Measurements from ENCODE around the gene ANGPTL2.
"Not testable (repeated sequence)": the region's sequence is repeated elsewhere in the genome, so short reads cannot be mapped to it uniquely, and the experiment has no call there.

The ANGPTL2 gene

DNA sequence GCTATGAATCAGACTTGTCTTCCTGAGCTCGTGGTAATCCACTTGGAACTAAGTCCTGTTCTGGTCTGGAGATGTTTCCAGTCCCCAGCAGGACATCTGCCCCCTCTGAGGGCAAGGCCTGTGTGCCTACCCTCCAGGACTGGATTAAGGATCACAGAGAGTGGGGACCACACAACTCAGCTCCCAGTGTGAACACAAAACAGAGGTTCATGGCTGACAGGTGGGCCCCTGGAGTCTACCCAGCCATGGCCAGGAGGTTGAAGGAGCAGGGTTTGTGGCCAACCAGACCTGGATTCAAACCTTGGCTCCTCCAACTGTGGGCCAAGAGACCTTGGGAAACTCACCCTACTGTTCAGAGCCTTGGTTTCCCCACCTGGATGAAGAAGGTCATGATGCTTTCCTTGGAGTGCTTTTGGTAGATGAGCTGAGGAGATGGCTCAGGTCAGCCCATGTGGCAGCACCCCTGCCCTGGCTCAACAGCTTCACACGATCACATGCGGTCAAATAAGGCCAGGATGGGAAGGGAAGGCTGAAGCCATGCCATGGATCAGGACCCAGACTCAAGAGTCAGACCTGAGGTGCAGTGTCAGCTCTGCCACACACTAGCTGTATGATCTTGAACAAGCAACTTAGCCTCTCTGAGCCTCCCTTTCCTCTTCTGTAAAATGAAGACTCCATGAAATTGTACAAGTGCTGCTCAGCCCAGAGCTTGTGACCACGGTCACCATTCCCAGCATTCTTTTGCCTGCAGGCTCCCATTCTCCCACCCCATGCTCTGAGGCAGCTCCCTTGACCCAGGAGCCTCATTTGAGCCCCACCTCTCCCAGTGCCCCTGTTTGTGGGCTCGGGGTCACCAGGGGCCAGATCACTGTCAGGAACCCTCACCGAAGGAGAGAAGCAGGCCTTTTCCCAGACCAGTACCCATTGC lies 27.3 kb upstream of the ANGPTL2 start:
- no peak for DNase-seq (ENCODE audit: low read depth)
- no peak for TF ChIP-seq POLR2A (IDR thresholded peaks at IDR 0.05; ENCODE audit: extremely low read depth, insufficient read length)
- TF ChIP-seq, protein P1, sequence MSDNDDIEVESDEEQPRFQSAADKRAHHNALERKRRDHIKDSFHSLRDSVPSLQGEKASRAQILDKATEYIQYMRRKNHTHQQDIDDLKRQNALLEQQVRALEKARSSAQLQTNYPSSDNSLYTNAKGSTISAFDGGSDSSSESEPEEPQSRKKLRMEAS (IDR thresholded peaks at IDR 0.05; ENCODE audit: low read depth, low read length) = no peak
- no peak for TF ChIP-seq MYC (IDR thresholded peaks at IDR 0.05; ENCODE audit: low read depth, low read length)
- TF ChIP-seq, protein P2, sequence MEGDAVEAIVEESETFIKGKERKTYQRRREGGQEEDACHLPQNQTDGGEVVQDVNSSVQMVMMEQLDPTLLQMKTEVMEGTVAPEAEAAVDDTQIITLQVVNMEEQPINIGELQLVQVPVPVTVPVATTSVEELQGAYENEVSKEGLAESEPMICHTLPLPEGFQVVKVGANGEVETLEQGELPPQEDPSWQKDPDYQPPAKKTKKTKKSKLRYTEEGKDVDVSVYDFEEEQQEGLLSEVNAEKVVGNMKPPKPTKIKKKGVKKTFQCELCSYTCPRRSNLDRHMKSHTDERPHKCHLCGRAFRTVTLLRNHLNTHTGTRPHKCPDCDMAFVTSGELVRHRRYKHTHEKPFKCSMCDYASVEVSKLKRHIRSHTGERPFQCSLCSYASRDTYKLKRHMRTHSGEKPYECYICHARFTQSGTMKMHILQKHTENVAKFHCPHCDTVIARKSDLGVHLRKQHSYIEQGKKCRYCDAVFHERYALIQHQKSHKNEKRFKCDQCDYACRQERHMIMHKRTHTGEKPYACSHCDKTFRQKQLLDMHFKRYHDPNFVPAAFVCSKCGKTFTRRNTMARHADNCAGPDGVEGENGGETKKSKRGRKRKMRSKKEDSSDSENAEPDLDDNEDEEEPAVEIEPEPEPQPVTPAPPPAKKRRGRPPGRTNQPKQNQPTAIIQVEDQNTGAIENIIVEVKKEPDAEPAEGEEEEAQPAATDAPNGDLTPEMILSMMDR (IDR thresholded peaks at IDR 0.05; ENCODE audit: low read depth, low read length) = no peak
- no peak overlapping the region for H3K4me3 ChIP-seq (ENCODE audit: low read depth, low read length)

DNA sequence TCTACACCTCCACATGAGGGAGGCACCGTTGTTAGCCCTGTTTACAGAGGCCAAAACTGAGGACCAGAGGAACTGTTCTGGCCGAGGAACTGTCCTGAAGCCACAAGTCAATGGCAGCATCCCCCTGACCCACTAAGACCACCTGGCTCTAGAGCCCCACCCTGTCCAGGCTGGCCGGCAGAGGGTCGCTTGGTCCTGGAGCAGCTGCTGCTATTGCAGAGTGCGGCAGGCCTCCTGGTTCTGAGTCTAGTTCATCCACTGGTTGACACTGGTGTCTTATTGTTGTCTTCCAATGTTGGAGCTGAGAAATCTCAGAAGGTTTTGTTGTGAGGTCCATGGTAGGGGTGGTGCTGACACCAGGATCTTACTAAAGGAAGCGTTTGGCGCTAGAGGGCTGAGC lies 26.6 kb upstream of the ANGPTL2 start:
- H3K4me3 ChIP-seq (ENCODE audit: low read depth, low read length) = no peak overlapping the region
- DNase-seq (ENCODE audit: low read depth) = no peak
- TF ChIP-seq, protein P2 (IDR thresholded peaks at IDR 0.05; ENCODE audit: low read depth, low read length) = no peak
- TF ChIP-seq MYC (IDR thresholded peaks at IDR 0.05; ENCODE audit: low read depth, low read length) = no peak
- TF ChIP-seq POLR2A (IDR thresholded peaks at IDR 0.05; ENCODE audit: extremely low read depth, insufficient read length) = no peak
- TF ChIP-seq, protein P1 (IDR thresholded peaks at IDR 0.05; ENCODE audit: low read depth, low read length) = no peak

DNA sequence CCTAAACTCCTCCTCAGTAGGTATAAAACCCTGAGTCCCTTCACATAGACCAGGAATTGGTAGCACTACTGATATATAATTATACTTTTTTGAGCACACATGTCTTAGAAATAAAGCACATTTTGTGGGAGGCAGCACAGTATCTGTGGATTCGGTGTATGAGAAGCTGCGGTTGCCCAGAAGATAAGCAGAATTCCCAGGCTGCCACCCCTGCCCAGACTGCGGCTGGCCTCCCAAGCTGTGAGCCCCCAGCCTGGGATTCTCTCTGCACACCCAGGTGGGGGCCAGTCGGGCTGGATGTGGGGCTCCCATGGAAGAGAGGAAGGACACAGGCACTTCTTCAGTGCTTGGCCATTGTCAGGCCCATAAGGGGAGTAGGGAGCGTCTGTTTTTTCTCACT lies 25.6 kb upstream of the ANGPTL2 start:
- no peak overlapping the region for H3K4me3 ChIP-seq (ENCODE audit: low read depth, low read length)
- TF ChIP-seq, protein P2 (IDR thresholded peaks at IDR 0.05; ENCODE audit: low read depth, low read length) = no peak
- TF ChIP-seq, protein P1 (IDR thresholded peaks at IDR 0.05; ENCODE audit: low read depth, low read length) = no peak
- TF ChIP-seq POLR2A (IDR thresholded peaks at IDR 0.05; ENCODE audit: extremely low read depth, insufficient read length) (no peak), MYC (IDR thresholded peaks at IDR 0.05; ENCODE audit: low read depth, low read length) (no peak)
- DNase-seq (ENCODE audit: low read depth) = no peak

DNA sequence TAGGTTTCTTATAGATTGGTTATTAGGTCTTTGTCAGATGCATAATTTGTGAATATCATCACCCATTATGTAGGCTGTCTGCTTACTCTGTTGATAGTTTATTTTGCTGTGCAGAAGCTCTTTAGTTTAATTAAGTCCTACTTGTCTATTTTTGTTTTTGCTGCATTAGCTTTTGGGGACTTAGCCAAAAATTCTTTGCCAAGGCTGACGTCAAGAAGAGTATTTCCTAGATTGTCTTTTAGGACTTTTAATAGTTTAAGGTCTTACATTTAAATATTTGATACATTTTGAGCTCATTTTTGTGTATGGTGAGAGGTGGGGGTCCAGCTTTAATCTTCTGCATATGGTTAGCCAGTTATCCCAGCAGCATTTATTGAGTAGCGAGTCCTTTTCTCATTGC lies 24.8 kb upstream of the ANGPTL2 start:
- DNase-seq (ENCODE audit: low read depth) = no peak
- TF ChIP-seq, protein P1 (IDR thresholded peaks at IDR 0.05; ENCODE audit: low read depth, low read length) = no peak
- TF ChIP-seq POLR2A (IDR thresholded peaks at IDR 0.05; ENCODE audit: extremely low read depth, insufficient read length) (no peak), MYC (IDR thresholded peaks at IDR 0.05; ENCODE audit: low read depth, low read length) (no peak)
- TF ChIP-seq, protein P2 (IDR thresholded peaks at IDR 0.05; ENCODE audit: low read depth, low read length) = no peak
- no peak overlapping the region for H3K4me3 ChIP-seq (ENCODE audit: low read depth, low read length)

DNA sequence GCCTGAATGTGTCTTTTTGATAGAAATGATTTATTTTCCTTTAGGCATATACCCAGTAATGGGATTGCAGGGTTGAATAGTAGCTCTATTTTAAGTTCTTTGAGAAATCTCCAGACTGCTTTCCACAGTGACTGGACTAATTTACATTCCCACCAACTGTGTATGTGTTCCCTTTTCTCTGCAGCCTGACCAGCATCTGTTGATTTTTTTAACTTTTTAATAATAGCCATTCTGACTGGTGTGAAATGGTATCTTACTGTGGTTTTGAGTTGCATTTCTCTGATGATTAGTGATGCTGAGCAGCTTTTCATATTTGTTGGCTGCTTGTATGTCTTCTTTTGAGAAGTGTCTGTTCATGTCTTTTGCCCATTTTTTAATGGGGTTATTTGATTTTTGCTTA lies 24.4 kb upstream of the ANGPTL2 start:
- not testable (repeated sequence) for DNase-seq (ENCODE audit: low read depth)

DNA sequence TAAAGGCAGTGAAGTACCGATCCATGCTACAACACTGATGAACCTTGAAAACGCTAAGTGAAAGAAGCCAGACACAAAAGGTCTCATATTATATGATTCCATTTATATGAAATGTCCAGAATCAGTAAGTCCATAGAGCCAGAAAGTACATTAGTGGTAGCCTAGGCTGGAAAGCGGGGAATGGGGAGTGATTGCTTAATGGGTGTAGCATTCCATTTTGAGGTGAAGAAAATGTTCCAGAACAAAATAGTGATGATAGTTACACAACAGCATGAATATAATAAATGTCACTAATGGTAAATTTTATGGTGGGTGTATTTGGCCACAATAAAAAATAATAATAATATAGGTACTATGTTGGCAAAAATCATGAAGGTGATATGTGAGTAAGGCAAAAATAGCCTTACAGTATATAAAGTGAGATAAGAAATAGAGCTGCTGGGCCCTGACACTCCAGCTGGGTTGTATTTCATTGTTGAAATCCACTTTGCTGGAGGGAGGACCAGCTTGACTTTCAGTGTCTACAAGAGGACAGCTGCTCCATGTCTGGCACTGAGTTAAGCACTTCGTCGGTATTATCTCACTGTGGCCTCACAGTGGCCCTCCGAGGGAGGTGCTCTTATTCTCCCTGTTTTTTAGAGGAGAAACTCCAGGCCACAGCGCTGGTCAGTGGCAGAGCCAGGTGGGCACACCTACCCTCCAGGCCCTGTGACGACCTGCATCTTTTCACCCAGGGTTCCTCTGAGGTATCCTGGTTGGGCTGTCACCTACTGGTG lies 22.4 kb upstream of the ANGPTL2 start:
- TF ChIP-seq MYC (IDR thresholded peaks at IDR 0.05; ENCODE audit: low read depth, low read length) (no peak), POLR2A (IDR thresholded peaks at IDR 0.05; ENCODE audit: extremely low read depth, insufficient read length) (no peak)
- TF ChIP-seq, protein P2 (IDR thresholded peaks at IDR 0.05; ENCODE audit: low read depth, low read length) = no peak
- TF ChIP-seq, protein P1 (IDR thresholded peaks at IDR 0.05; ENCODE audit: low read depth, low read length) = no peak
- DNase-seq (ENCODE audit: low read depth) = no peak
- no peak overlapping the region for H3K4me3 ChIP-seq (ENCODE audit: low read depth, low read length)

More for the DNA sequence above, 24.4 kb upstream of the ANGPTL2 start:
- H3K4me3 ChIP-seq (ENCODE audit: low read depth, low read length) = not testable (repeated sequence)

Measured in NB4 (cell line).